ENCODE measurements around the gene BRD7. TPM values are rescaled to one million over a fixed set of nuclear protein-coding genes. Genes with fewer than 3 reads are reported as not detected.

Gene BRD7
- total RNA-seq, 1 donor from 2014 or later: 98.8 TPM

DNA sequence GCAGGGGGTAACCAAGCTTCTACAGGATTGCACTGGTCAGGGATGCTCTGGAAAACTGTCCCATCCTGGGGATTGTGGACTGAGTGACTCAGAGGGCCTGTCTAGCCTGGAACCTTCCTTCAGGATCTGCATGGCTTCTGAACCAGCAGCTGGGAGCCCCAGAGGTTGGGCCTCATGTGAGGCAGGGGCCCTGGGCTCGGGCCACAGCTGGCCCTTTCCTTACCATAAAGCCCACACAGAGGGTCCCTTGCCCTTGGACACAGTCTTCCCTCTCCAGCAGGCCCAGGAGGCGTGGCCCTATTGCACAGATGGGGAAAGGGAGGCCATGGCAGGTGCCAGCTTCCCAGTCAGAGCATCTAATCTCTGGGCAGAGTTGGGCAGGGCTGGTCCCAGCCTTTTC lies 72.0 kb downstream of the BRD7 start:
- H3K4me1 Mint-ChIP-seq: peaks cover 3% of the 10 kb centered on the region
- H3K9me3 Mint-ChIP-seq: no peaks in the 10 kb centered on the region
- H3K27ac Mint-ChIP-seq: peak overlapping the region; percentile 45
- no peak for DNase-seq
- intact Hi-C loops (cut with micrococcal nuclease): no loop called here
- H3K27me3 Mint-ChIP-seq: no peaks in the 10 kb centered on the region
- H3K36me3 Mint-ChIP-seq (ENCODE audit: low read depth): peaks cover 36% of the 10 kb centered on the region
- H3K4me3 Mint-ChIP-seq: no peak overlapping the region

DNA sequence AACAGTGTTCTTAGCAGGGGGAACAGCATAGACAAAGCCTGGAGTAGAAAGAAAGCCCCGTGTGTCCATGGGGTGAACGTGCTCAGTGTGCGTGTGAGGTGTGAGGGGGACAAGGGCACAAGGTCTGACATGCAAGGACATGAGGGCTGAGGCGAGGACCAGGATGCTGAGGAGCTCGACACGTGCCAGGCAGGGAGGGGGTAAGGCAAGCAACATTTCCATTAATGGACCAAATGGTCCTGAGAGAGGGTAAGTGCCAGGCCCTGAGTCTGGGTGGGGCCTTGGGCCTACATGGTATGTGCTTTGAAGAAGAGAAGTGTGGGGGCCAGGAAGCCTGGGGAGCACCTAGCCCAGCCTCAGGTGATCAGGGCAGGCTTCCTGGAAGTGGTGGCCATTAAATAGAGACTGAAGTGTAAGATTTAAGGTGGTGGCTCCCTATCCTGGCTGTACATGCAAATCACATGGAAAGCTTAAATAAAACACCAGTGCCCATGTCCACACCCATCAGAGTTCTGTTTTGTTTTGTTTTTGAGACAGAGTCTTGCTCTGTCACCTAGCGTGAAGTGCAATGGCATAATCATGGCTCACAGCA lies 73.2 kb downstream of the BRD7 start:
- peaks cover 3% of the 10 kb centered on the region for H3K4me1 Mint-ChIP-seq
- no peak for DNase-seq
- H3K27ac Mint-ChIP-seq: peak overlapping the region; percentile 9
- no peaks in the 10 kb centered on the region for H3K27me3 Mint-ChIP-seq
- intact Hi-C loops (cut with micrococcal nuclease): no loop called here
- H3K9me3 Mint-ChIP-seq: no peaks in the 10 kb centered on the region
- no peak overlapping the region for H3K4me3 Mint-ChIP-seq
- H3K36me3 Mint-ChIP-seq (ENCODE audit: low read depth): peaks cover 32% of the 10 kb centered on the region

DNA sequence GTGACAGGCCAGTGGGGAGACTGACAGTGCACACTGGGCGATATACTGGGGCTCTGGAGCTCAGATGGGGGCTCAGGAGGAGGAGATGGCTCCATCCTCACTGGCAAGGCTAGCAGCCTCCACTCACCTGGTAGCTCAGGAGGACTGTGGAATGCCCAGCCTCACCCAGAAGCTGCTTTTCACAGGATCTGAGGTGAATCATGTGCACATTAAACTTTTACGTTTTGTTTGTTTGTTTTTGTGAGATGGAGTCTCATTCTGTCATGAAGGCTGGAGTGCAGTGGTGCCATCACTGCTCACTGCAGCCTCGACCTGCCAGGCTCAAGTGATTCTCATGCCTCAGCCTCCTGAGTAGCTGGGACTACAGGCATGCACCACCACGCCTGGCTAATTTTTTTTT lies 73.8 kb downstream of the BRD7 start:
- Mint-ChIP-seq H3K4me3 (no peak overlapping the region), H3K27me3 (no peaks in the 10 kb centered on the region), H3K9me3 (no peaks in the 10 kb centered on the region), H3K36me3 (ENCODE audit: low read depth) (peaks cover 33% of the 10 kb centered on the region), H3K4me1 (peaks cover 3% of the 10 kb centered on the region), H3K27ac (no peak overlapping the region)
- no peak for DNase-seq
- intact Hi-C loops (cut with micrococcal nuclease): no loop called here

DNA sequence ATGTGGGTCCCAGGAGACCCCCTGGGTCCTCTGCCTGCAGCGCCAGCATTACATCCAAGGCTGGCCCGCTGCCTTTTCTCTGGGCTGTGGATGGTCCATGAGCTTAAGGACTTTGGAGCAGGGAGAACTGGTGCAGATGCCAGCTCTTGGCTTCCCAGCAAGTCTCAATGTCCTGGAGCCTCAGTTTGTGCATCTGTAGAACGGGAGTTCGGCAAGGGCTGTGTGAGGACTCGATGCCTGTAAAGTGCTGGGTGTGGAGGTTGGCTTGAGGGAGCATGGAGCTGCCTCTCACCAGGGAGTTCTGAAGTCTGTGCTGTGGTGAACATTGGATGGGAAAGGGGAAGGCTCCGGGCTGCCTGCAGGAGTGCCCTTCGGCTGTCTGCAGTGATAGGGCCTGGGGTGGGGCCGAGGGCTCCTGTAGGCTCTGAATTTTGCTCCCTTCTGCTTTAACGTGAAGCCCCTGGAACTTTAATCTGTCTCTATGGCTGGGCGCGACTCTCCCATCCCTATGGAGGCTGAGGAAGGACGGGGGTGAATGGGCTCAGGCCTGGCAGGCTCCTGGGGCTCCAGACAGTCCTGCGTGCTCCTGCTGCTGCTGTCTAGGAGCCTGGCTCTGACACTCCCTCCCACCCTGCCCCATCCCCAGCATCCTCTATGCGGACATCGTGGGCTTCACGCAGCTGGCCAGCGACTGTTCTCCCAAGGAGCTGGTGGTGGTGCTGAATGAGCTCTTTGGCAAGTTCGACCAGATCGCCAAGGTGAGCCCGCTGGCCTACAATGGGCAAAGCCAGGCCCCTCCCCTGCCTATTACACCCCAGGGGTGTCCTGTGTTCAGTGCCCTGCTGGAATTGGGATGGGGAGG lies 74.6 kb downstream of the BRD7 start:
- H3K36me3 Mint-ChIP-seq (ENCODE audit: low read depth): peaks cover 35% of the 10 kb centered on the region
- peaks cover 3% of the 10 kb centered on the region for H3K4me1 Mint-ChIP-seq
- no peaks in the 10 kb centered on the region for H3K9me3 Mint-ChIP-seq
- intact Hi-C loops (cut with micrococcal nuclease): no loop called here
- H3K27me3 Mint-ChIP-seq: no peaks in the 10 kb centered on the region
- no peak overlapping the region for H3K4me3 Mint-ChIP-seq
- no peak for DNase-seq
- no peak overlapping the region for H3K27ac Mint-ChIP-seq

DNA sequence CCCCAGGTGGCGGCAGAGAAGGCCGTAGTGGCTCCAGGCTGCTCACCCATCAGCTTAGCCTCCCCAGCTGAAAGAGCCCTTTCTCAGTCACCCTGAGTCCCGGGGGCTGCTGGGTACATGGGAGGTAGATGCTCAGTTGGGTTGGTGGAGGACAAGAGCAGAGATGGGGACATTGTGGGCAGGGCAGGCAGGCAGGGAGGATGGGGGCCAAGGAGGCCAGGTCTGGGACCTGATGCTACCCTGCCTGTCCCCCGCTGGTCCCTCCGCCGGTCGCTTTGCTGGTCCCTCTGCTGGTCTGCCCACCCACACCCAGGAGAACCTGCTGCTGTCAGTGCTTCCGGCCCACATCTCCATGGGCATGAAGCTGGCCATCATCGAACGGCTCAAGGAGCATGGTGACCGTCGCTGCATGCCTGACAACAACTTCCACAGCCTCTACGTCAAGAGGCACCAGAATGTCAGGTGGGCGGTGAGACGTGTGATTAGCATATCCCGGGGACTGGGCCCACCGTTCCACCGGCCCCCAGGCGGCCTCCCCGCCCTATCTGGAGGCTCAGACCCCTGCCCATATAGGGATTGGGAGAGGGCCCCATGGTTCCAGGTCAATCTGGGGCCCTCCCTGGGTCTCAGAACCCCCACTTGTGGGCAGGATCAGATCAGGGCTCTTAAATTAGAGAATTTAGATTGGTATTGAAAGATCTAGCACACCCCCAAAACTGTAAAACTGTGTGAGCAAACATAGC lies 75.6 kb downstream of the BRD7 start:
- Mint-ChIP-seq H3K27me3 (no peaks in the 10 kb centered on the region), H3K4me1 (peaks cover 5% of the 10 kb centered on the region), H3K36me3 (ENCODE audit: low read depth) (peaks cover 41% of the 10 kb centered on the region), H3K27ac (no peak overlapping the region), H3K9me3 (no peaks in the 10 kb centered on the region), H3K4me3 (no peak overlapping the region)
- intact Hi-C loops (cut with micrococcal nuclease): no loop called here
- no peak for DNase-seq

DNA sequence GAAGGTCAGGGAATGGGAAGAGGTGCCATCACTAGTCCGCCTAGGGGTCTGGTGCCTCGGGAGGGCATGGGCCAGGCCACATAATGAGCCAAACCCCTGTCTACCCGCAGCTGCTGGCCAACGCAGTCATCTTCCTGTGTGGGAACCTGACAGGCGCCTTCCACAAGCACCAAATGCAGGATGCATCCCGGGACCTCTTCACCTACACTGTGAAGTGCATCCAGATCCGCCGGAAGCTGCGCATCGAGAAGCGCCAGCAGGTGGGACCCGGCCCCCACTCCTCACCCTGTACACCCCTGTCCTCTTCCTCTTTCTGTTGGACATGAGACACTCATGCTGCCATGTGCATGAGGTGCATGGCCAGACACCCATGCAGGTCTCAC lies 76.2 kb downstream of the BRD7 start:
- H3K27ac Mint-ChIP-seq: no peak overlapping the region
- no peak overlapping the region for H3K4me3 Mint-ChIP-seq
- no peak for DNase-seq
- H3K36me3 Mint-ChIP-seq (ENCODE audit: low read depth): peaks cover 40% of the 10 kb centered on the region
- H3K9me3 Mint-ChIP-seq: no peaks in the 10 kb centered on the region
- no peaks in the 10 kb centered on the region for H3K27me3 Mint-ChIP-seq
- intact Hi-C loops (cut with micrococcal nuclease): no loop called here
- peaks cover 5% of the 10 kb centered on the region for H3K4me1 Mint-ChIP-seq

DNA sequence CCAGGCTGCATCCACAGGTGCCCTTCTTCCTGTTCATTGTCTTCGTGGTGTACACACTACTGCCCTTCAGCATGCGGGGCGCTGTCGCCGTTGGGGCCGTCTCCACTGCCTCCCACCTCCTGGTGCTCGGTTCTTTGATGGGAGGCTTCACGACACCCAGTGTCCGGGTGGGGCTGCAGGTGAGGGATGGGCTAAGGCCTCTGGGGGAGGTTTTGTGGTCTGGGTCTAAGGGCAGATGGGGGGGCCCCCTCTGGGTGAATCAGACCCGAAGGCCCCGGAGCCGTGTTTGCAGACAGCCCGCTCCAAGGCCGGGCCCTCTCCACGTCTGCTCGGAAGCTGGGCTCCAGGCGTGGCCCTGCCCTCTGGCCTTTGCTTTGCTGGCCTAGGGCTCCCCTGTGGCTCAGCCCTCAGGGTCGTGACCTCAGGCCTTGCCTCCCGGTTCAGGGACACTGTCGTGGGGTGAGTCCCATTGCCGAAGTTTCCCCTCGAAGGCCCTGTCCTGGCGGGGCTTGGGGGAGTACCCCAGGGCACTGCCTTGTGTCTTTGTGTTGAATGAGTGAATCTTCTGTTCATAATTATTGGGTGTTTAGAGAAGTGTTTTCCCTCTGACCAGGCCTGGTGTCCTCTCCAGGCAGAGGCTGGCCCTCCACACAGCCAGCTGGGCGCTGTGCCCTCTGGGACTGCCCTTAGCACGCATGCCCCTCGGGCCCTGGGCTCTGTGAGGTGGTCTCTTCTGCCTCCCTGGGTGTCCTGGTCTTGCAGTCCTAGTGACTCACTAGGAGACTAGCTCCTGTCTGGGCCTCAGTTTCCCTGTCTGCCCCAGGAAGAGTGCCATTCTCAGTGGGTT lies 76.8 kb downstream of the BRD7 start:
- Mint-ChIP-seq H3K27ac (no peak overlapping the region), H3K4me1 (peaks cover 5% of the 10 kb centered on the region), H3K27me3 (no peaks in the 10 kb centered on the region), H3K9me3 (no peaks in the 10 kb centered on the region), H3K4me3 (no peak overlapping the region), H3K36me3 (ENCODE audit: low read depth) (peaks cover 41% of the 10 kb centered on the region)
- no peak for DNase-seq
- intact Hi-C loops (cut with micrococcal nuclease): no loop called here

DNA sequence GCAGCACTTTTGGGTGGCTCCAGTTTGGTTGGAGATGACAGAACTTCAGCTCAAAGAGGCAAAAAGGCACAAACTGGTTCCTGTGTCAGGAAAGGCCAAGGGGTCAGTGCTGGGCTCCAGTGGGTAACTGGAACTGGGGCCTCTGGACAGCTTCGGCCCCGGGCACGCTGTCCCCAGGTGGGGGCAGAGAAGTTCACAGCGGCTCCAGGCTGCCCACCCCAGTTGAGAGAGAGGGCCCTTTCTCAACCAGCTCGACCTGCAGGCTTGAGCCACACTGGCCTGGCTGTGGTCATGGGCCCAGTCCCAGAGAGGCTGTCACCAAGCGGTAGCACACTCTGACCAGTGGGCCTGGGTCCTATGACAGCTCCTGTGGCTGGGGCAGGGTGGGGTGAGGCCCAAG lies 77.9 kb downstream of the BRD7 start:
- Mint-ChIP-seq H3K27ac (no peak overlapping the region), H3K9me3 (no peaks in the 10 kb centered on the region), H3K4me3 (no peak overlapping the region), H3K36me3 (ENCODE audit: low read depth) (peaks cover 46% of the 10 kb centered on the region), H3K27me3 (no peaks in the 10 kb centered on the region), H3K4me1 (peaks cover 6% of the 10 kb centered on the region)
- DNase-seq: no peak
- intact Hi-C loops (cut with micrococcal nuclease): no loop called here

DNA sequence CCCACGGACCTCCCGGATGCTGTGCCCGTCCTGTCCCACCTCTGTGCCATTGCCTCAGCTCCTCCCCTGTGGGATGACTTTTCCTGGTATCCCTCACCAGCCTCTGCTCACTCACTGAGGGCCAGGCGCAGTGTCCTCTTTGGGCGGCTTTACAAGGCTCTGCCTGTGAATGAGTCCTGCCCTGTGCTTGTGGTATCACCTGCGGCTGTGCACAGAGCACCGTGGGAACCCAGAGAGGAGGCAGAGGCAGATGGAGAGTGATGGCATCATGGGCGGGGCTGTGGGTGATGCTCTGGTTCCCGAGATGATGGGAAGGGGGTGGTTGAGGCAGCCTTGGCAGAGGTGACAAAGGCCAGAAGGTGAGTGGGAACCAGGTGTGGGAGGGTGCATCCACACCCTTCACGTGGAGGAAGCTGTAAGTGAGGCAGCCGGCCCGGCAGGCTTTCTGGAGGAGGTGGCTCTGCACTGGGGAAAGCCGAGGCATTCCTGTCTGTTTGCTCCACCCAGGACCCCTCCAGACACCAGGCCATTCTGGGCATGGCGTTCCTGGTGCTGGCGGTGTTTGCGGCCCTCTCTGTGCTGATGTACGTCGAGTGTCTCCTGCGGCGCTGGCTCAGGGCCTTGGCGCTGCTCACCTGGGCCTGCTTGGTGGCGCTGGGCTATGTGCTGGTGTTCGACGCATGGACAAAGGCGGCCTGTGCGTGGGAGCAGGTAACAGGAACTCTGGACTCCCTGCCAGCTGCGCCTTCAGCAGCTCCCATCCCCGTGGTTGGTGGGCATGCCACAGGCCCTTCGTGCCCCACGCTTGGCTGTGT lies 78.6 kb downstream of the BRD7 start:
- intact Hi-C loops (cut with micrococcal nuclease): no loop called here
- Mint-ChIP-seq H3K27ac (peak overlapping the region; percentile 42), H3K36me3 (ENCODE audit: low read depth) (peaks cover 44% of the 10 kb centered on the region), H3K4me1 (peaks cover 5% of the 10 kb centered on the region), H3K27me3 (no peaks in the 10 kb centered on the region), H3K4me3 (no peak overlapping the region), H3K9me3 (no peaks in the 10 kb centered on the region)
- DNase-seq: no peak

DNA sequence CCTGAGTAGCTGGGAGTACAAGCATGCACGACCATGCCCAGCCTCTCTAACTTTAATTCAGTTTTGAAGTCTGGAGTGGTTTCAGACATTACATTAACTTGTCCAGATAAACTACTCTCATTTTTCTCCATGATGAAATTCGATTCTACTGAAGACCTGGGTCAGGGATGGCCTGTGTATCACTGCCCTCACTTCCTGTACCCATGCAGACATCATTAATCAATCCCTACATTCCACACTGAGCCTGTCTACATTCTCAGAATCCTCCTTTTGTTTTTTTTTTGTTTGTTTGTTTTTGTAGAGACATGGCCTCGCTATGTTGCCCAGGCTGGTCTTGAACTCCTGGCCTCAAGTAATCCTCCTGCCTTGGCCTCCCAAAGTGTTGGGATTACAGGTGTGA lies 79.9 kb downstream of the BRD7 start:
- Mint-ChIP-seq H3K9me3 (no peaks in the 10 kb centered on the region), H3K27me3 (no peaks in the 10 kb centered on the region), H3K4me1 (peaks cover 14% of the 10 kb centered on the region), H3K27ac (no peak overlapping the region), H3K4me3 (no peak overlapping the region), H3K36me3 (ENCODE audit: low read depth) (peaks cover 44% of the 10 kb centered on the region)
- intact Hi-C loops (cut with micrococcal nuclease): no loop called here
- no peak for DNase-seq

DNA sequence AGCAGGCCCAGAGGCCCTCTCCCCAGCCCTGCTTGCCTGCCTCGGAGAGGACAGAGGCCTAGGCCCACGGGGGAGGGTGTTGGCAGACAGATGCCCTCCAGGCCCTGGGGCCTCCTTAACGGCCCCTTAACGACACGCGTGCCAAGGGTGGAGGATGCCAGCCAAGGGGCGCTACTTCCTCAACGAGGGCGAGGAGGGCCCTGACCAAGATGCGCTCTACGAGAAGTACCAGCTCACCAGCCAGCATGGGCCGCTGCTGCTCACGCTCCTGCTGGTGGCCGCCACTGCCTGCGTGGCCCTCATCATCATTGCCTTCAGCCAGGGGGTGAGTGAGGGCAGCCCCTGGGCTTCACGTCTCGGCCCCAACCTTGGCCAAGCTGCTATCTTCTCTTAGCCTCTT lies 80.8 kb downstream of the BRD7 start:
- Mint-ChIP-seq H3K9me3 (no peaks in the 10 kb centered on the region), H3K4me3 (no peak overlapping the region), H3K27me3 (no peaks in the 10 kb centered on the region), H3K4me1 (peaks cover 21% of the 10 kb centered on the region), H3K27ac (no peak overlapping the region), H3K36me3 (ENCODE audit: low read depth) (peaks cover 43% of the 10 kb centered on the region)
- intact Hi-C loops (cut with micrococcal nuclease): no loop called here
- DNase-seq: no peak

DNA sequence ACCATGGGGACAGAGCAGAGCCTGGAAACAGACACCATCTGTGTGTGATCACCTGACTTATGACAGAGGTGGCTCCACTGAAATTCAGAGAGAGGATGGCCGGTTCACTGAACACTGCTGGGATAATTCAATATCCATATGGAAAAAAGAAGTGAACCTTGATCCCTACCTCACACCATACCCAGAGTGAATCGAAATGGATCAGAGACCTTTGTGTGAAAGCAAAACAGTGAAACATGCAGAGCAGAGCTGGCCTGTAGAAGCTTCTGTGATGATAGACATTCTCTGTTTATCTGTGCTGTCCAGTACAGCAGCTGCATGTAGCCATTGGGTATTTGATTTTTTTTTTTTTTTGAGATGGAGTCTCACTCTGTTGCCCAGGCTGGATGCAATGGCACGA lies 82.1 kb downstream of the BRD7 start:
- Mint-ChIP-seq H3K9me3 (no peaks in the 10 kb centered on the region), H3K4me1 (peaks cover 32% of the 10 kb centered on the region), H3K36me3 (ENCODE audit: low read depth) (peaks cover 40% of the 10 kb centered on the region), H3K27me3 (no peaks in the 10 kb centered on the region), H3K4me3 (no peak overlapping the region), H3K27ac (no peak overlapping the region)
- no peak for DNase-seq
- intact Hi-C loops (cut with micrococcal nuclease): no loop called here

DNA sequence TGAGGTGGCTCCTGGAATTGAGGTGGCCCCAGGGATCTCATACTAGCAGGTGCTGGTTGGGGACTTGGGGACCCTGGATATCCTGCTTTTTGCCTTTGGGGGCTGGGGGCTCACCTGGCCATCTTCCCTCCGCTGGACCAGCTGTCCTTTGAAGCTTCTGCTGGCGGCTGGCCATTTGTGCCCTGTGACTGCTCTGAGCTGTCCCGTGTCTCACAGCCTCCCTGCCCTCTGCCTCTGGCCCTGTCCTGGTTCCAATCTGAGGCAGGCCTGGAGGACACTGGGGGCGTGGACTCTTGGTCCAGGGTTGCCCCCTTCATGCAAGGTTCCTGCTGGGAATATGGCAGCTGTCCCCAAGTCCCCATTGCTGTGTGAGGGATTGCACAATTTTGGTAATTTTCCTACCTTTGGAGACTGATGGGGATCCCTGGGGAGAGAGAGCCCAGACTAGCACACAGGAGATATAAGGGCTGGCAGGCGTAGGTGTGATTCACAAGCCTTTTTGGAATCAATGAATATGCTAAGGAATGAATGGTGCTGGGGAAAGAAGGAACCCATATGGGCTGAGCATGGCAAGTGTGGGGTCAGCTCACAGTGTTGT lies 83.3 kb downstream of the BRD7 start:
- intact Hi-C loops (cut with micrococcal nuclease): no loop called here
- H3K27ac Mint-ChIP-seq: no peak overlapping the region
- DNase-seq: no peak
- peaks cover 40% of the 10 kb centered on the region for H3K36me3 Mint-ChIP-seq (ENCODE audit: low read depth)
- H3K27me3 Mint-ChIP-seq: no peaks in the 10 kb centered on the region
- H3K4me3 Mint-ChIP-seq: no peak overlapping the region
- peaks cover 37% of the 10 kb centered on the region for H3K4me1 Mint-ChIP-seq
- no peaks in the 10 kb centered on the region for H3K9me3 Mint-ChIP-seq
